ENCODE data around the gene AAMDC.
"Not testable (repeated sequence)": the region's sequence is repeated elsewhere in the genome, so short reads cannot be mapped to it uniquely, and the experiment has no call there.

The AAMDC gene

GRCh38 chr11:77890100-77890614, 69.2 kb downstream of the AAMDC start:
- DNase-seq: not testable (repeated sequence)

- not testable (repeated sequence) for DNase-seq
These were observed 69.7 kb downstream of the AAMDC start for GRCh38 chr11:77890619-77891056.

- DNase-seq: not testable (repeated sequence)
These were observed 70.3 kb downstream of the AAMDC start for GRCh38 chr11:77891256-77891655.

- DNase-seq: not testable (repeated sequence)
These were observed 70.8 kb downstream of the AAMDC start for GRCh38 chr11:77891703-77892102.

GRCh38 chr11:77894949-77895348, 74.0 kb downstream of the AAMDC start:
- DNase-seq: not testable (repeated sequence)

GRCh38 chr11:77908835-77909234, 87.9 kb downstream of the AAMDC start:
- no peak for DNase-seq

GRCh38 chr11:77909277-77909676, 88.3 kb downstream of the AAMDC start:
- no peak for DNase-seq

- not testable (repeated sequence) for DNase-seq
These were observed 89.9 kb downstream of the AAMDC start for GRCh38 chr11:77910828-77911227.

GRCh38 chr11:77913608-77914306, 92.8 kb downstream of the AAMDC start:
- not testable (repeated sequence) for DNase-seq

GRCh38 chr11:77914307-77914791, 93.4 kb downstream of the AAMDC start:
- DNase-seq: not testable (repeated sequence)

GRCh38 chr11:77917713-77918112, 96.8 kb downstream of the AAMDC start:
- not testable (repeated sequence) for DNase-seq
